Measurements from ENCODE around the gene GNAL.

- TF ChIP-seq CTCF (IDR thresholded peaks at IDR 0.05; ENCODE audit: low read depth, low read length, missing input control) (no peak), GABPA (IDR thresholded peaks at IDR 0.05 in 1 of 2, conservative IDR thresholded peaks at IDR 0.05 in 1 of 2) (no peak), TAF1 (conservative IDR thresholded peaks at IDR 0.05) (no peak), FOXA2 (IDR thresholded peaks at IDR 0.05) (no peak), RAD21 (IDR thresholded peaks at IDR 0.05) (no peak), YY1 (IDR thresholded peaks at IDR 0.05) (no peak), ATF3 (IDR thresholded peaks at IDR 0.05) (no peak), RXRA (IDR thresholded peaks at IDR 0.05) (no peak)
Observed at GRCh38 chr18:11700876-11701275, 11.8 kb downstream of the GNAL start.

Measured in liver (tissue), 3 donors.